HG02642 (cell line): ENCODE results near the gene SCN2A.
"Not testable (repeated sequence)": the region's sequence is repeated elsewhere in the genome, so short reads cannot be mapped to it uniquely, and the experiment has no call there.

Experiments
- ATAC-seq: cut with Tn5 transposase; IDR thresholded peaks from one replicate; pipeline ENCODE4 v1.9.1; 2021; ENCODE audit warnings: mild to moderate bottlenecking; ENCODE audit not compliant: unreplicated experiment, poor library complexity

The SCN2A gene

DNA sequence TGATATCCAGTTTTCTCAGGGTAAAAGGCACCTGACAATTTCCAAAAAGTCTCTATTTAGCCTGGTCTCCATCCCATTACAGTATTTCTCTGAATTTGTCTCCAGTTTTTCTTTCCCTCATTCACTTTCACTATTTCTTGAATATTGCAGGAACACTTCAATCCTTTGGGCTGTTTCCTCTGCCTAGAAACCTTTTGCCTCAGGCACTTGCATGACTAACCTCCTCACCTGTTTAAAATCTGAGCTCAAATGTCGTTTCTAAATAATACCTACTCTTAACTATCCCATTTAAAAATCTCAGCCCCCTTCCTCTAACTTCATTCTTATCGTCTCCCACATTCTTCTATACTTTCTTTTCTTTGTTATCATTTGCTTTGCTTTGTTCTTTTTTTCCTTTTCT is 9.0 kb downstream of the SCN2A start:
- ATAC-seq: no peak

DNA sequence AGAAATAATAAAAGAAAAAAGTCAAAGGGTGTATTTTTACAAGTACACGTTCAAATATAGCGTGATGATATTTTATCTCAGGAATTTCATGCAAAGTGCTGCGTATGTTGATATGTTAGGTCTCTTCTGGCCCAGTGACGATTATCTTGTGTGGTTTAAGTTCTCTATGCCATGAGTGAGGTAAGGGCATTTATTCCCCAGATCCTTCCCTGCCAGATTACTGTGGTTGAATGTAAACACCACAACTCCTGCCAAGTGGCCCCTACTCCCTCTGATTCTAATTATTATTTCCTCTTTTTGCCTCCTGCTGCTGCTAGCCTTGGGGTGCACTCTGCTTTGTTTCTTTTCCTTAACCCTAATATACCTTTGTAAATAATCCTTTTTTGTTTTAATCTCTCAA is 12.2 kb downstream of the SCN2A start:
- ATAC-seq: no peak

DNA sequence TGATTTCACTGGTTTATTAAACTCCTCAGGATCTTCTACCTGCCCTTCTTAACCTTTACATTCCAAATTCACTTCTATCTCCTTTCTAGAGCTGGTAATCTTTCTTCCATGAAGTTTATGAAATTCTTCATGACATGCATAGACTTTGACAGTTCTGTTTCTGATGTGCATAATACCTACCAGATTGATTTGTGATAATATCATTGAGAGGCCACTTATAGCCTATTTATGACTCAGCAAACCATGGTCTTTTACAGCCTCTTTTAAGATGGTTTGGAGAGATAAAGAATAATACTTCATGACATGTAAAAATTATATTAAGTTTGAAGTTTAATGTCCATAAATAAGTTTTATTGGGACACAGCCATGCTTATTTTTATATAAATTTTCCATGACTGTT is 14.0 kb downstream of the SCN2A start:
- ATAC-seq: no peak

DNA sequence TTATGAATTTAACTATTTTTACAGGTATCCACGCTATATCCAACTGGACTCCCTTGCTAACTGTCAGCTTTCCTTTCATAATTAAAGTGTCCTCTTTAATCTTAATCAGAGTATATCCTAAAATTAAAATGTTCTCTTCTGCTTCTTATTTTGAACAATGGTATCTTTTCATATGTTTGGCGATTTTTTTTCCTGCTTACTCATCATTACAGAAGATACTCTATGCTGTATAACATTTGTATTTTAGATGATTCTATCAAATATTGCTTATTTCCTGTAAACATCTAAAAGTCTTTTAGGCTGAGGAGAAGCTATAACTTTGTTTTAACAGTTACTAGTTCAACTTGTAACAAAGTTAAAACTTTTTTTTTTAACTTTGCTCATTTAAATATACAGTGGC is 17.4 kb downstream of the SCN2A start:
- ATAC-seq: no peak

DNA sequence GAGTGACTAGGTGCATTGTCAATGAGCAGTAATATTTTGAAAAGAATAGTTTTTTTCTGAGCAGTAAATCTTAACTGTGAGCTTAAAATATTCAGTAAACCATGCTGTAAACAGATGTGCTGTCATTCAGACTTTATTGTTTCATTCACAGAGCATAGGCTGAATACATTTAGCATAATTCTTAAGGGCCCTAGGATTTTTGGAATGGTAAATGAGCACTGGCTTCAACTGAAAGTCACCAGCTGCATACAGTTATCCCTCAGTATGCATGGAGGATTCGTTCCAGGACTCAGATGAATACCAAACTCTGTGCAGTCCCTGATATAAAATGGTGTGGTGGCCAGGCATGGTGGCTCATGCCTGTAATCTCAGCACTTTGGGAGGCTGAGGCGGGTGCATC is 21.1 kb downstream of the SCN2A start:
- ATAC-seq: not testable (repeated sequence)

DNA sequence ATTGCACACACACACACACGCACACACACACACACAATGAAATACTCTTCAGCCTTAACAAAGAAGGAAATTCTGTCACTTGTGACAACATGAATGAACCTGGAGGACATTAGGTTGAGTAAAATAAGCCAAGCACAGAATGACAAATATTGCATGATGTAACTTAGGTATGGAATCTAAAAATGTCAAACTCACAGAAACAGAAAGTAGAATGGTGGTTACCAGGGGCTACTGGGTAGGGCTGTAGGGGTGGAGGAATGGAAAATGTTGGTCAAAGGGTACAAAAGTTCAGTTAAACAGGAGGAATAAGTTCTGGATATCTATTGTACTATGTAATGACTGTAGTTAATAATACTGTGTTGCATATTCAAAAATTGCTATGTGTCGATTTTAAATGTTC is 29.5 kb downstream of the SCN2A start:
- ATAC-seq: no peak

DNA sequence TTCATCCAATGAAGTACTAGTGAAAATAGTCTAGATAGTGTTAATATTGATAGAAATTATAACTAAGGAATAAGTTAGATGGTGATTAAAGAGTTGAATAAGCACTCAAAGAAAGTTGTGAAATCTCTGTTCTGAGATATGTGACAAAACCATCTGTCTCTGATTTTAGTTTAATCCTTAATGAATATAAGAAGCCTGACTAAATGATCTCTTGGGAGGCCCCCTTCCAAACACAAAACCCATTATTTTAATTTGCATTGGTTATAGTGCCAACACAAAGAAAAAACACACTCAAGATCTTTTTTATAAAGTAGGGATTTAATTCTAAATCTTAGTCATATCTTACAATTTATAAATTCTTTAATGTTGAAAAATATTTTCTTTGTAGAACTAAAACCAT is 34.0 kb downstream of the SCN2A start:
- ATAC-seq: no peak

DNA sequence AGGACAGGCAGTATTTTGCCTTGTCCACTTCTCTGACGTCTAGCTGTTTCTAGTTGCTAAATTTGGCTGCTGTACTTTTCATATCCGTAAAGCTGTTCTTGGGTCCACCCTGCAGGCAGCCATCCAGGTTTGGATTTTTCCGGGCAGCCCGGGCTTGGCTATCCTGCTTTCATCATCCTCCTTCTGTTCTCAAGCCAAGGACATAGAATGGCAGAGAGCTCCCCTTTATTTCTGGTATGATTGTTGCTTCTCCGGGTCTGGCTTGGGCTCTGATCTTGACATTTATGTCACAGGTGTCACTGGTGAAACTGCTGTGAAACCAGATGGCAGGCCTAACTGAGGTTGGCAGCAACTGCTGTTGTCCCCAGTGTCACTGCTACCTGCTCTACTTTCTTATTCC is 35.5 kb downstream of the SCN2A start:
- ATAC-seq: no peak

DNA sequence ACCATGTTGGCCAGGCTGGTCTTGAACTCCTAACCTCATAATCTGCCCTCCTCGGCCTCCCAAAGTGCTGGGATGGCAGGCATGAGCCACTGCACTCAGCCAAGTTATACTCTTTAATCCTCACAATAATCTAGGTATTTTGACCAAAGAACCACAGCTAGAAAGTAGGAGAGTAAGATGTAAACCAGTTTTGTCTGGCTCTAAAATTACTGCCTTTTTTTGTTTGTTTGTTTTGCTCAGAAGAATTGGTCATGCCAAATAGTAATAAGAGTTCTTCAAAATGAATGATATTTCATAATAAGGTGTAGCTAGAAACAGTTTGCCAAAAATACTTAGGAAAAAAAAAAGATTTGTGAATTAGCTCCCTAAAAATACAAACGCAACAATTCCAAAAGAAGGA is 36.7 kb downstream of the SCN2A start:
- ATAC-seq: no peak

DNA sequence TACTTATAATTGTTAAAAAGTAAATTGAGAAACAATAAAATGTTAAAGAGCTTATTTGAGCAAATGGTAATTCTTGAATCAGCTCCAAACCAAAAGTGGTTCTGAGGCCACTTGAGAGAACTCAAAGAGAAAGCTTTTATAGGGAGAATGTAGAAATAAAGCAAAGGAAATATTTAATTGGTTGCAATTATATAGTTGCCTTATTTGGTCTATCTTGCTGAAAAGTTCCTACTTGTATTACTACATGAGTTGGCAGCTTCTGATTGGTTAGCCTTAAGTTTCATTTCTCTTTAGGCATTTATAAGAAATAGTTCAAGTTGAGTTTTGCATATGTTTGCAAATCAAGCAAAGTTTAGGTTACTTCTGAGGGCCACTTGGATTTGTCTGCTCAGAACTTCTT is 38.1 kb downstream of the SCN2A start:
- ATAC-seq: no peak

DNA sequence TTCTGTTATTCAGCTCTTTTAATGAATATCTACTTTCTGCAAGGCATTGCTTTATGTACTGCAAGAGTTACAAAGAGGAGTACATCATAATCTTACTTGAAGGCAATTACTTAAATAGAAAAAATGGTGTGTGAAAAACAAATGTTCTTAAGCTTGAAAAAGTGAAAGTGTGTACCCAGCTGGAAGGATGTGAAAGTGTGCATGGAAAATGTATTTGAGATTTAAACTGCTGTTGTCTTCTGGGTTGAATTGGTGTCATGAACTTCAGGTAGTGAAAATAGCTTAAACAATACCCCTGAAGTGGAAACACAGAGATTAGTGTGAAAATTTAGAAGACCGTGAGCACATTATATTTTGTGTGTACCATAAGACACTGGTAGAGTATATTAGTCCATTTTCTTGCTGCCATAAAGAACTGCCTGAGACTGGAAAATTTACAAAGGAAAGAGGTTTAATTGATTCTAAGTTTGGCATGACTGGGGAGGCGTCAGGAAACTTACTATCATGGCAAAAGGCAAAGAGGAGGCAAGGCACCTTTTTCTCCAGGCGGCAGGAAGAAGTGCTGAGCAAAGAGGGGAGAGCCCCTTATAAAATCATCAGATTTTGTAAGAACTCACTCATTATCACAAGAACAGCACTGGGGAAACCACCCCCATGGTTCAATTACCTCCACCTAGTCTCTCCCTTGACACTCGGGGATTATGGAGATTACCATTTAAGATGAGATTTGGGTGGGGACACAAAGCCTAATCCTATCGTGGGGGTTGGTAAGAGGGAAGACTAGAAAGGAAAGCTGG is 38.8 kb downstream of the SCN2A start:
- ATAC-seq: no peak

DNA sequence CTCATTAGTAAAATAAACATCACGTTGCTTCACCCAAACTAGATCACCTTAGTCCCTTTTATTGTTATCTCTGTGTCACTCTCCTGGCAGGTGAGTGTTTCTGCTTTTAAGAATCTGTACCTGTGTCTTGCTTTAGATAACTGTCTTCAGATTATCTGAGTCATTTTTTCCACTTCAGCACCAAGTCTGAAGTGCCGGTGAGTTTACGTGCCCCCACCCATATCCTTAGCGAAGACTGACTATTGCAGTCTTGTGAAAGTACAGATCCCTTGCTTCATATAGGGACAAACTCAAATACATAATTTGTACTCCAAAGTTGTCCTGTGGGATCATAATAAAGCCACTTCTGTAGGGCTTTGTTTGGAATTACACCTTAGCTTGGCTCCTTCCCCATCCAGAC is 41.1 kb downstream of the SCN2A start:
- ATAC-seq: no peak

DNA sequence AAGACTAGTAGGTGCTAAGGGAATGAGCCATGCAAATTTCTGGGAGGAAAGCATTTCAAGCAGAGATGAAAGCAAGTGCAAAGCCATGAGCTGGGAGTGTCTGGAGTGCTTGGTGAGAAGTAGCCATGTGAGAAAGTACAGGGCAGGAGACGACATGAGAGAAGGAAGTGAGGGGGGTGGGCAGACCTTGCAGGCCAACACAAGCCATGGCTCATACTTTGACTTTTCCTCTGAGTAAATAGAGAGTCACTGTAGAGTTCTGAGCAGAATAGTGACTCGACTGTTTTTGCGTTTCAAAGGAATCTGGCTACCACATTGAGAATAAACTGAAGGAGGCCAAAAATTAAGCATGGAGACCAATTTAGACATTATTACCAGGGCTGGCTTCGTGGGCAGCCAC is 42.2 kb downstream of the SCN2A start:
- no peak for ATAC-seq

DNA sequence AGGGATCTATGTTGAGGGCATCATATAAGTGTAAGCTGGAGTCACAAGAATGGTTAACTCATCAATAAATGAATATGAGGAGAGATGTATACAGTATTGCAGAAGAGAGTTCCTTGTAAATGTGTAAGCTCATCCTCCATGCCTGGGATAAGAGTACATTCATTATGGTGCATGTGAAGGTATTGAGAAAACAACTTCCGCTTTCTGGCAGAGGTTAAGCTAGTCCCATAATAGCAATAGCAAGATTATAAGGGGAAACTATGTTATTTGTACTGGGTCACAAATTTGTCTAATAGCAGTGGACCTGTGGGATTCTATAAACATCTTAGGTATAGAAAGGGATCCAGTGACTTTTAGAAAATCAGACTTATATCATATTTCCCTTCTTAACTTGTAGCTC is 44.1 kb downstream of the SCN2A start:
- no peak for ATAC-seq

DNA sequence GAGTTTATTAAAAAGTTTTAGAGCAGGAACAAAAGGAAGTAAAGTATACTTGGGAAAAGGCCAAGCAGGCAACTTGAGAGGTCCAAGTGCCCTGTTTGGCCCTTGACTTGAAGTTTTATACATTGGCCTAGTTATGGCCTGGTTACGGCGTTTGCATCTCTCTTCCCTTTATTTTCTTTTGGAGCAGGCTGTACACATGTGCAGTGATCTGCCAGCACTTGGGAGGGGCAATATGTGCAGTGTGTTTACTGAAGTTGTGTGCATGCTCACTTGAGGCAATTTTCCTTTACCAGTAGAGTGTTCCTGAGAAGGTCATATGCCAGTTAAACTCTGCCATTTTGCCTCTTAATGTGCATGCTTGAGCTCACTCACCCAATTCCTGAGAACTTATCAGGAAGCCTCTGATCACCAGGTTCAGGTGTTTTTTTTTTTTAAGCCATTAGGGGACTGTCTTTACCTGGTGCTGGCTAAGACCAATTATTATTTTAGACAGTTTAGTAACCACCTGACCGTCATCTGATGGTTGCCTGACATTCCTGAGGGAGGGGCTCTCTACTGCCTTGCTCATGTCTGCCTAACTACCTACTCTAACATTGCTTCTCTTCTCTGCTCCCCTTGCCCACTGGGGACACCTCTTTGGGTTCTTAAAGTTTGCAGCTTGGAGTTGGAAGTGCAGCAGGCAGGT is 48.0 kb downstream of the SCN2A start:
- no peak for ATAC-seq

DNA sequence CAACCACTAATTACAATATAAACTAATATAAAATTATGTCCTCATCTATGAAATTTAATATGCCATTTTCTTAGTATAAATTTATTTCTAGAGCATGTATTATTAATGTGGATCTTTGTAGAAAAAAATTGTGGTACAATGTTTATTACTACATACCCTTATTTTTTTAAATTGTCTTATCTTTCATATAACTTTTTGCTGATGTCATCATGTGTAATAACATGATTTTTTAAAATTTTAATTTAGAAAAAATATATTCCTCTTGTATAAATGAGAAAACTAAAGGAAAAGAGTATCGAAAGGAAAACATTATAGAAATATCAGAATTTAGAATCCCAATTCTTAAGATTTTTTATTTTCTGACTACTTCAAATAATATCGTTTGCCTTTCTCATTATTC is 49.9 kb downstream of the SCN2A start:
- no peak for ATAC-seq

DNA sequence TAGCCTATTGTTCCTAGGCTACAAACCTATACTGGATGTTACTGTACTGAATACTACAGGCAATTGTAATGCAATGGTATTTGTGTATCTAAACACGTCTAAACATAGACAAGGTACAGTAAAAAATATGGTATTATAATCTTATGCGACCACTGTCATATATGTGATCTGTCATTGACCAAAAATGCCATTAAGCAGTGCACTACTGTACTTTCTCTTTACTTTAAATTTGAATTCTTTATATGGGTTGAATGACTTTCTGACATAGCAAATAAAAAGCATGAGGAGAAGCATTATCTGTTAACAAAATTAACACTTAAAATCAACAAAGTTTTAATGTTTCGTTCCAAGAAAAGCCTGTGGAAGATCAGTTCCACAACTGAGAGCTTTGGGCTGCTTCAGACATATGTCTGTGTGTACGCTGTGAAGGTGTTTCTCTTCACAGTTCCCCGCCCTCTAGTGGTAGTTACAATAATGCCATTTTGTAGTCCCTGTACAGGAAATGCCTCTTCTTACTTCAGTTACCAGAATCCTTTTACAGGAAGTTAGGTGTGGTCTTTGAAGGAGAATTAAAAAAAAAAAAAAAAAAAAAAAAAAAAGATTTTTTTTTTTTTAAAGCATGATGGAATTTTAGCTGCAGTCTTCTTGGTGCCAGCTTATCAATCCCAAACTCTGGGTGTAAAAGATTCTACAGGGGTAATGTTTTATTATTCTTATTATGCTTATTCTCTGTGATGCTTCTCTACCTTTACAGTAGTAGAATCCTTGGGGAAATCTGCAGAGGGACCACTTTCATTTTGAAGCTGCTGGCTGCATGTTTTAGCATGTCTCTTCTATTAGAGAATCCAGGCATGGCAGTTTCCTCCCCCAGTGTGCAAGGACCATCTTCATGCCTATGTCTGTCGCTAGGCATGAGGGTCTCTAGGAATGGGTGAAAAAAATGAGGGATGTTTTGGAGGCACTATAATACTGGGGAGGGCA is 54.5 kb downstream of the SCN2A start:
- ATAC-seq: peak; percentile 100

DNA sequence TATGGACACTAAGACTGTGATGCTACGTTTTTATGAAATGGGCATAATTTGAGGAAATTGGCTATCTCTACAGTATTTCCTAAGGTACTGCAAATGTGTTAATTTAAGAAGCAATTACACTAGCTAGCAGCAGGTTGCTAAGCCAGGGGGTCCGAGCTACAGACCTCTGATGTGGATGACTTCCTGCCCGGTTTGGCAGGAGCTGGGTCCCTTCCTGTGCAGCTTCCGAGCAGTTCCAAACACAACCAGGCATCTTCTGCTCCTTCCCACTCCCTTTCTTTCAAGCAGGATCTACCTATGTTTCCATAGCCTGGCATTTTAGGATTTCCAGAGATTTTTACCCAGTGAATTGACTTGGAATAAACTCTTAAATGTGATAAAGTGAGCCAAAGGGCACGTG is 55.7 kb downstream of the SCN2A start:
- no peak for ATAC-seq

DNA sequence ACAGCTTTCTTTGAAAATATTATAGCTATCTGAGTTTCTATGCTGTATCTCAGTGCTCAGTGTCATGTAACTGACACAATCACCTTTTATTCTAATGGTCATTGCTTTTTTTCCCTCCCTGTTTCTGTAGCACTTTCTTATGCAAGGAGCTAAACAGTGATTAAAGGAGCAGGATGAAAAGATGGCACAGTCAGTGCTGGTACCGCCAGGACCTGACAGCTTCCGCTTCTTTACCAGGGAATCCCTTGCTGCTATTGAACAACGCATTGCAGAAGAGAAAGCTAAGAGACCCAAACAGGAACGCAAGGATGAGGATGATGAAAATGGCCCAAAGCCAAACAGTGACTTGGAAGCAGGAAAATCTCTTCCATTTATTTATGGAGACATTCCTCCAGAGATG is 56.4 kb downstream of the SCN2A start:
- ATAC-seq: no peak

DNA sequence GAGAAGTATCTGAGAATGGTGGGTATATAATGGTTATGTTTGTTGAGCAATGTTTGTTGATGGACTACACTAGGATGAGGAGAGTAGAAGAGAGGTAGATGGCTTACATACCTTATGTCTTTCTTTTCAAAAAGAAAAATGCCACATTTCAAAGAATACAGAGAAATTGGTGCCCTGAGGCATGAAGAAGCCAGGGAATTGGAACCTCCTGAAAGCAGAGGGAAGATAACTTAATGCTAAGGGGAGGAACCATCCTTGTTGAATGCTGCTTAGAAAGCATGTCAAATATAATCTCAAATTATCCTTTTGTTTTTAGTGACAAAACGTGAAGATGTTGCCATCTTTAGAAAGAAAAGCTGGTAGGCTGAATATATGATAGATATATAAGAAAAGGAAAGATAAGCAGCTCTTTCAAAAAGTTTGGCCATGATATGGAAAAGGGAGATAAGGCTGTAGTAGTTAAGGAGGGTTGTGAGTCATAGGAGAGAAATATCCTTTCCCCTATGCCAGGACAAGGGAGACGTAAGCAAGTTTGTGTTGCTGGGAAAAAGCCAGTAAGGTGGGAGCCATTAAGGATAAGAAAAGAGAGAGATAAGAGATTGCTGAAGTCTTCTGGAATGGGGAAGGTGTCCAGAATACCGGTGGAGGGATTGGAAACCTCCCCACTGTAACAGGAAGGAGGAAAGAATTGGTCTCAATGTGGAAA is 66.3 kb downstream of the SCN2A start:
- ATAC-seq: no peak
